ENCODE data around the gene PLD5. TPM values are rescaled to one million over a fixed set of nuclear protein-coding genes. Genes with fewer than 3 reads are reported as not detected.
"Not testable (repeated sequence)": the region's sequence is repeated elsewhere in the genome, so short reads cannot be mapped to it uniquely, and the experiment has no call there.

The PLD5 gene
- total RNA-seq, 5 donors from 2014 or later (not counting 1 experiment from before 2014, with no cell fraction given): not detected

- Mint-ChIP-seq H3K27me3 (peaks cover 4 to 13% of the 10 kb centered on the region in 2 donors), H3K9me3 (no peaks in the 10 kb centered on the region), H3K4me1 (no peaks in the 10 kb centered on the region), H3K4me3 (no peak overlapping the region), H3K36me3 (no peaks in the 10 kb centered on the region), H3K27ac (no peak overlapping the region)
- peaks cover 4% of the 10 kb centered on the region in 2 experiments for H3K27me3 ChIP-seq (replicated peaks in 1 of 2; ENCODE audit: control insufficient read depth in 2 of 2, extremely low read depth in 1 of 2, insufficient read depth in 2 of 2, low read length in 1 of 2)
- no peaks in the 10 kb centered on the region for H3K4me1 ChIP-seq (ENCODE audit: control insufficient read depth in 1 of 2, extremely low read depth in 1 of 2, insufficient read depth in 2 of 2, low read length in 2 of 2)
- no peaks in the 10 kb centered on the region for H3K9me3 ChIP-seq
- DNase-seq (no peak), ATAC-seq (replicated peaks in 1 of 4) (no peak)
- no peak overlapping the region for H3K27ac ChIP-seq (ENCODE audit: low read length)
- ChIA-PET POLR2A (no interaction called here), CTCF (interaction anchor here in 1 of 2 donors (1.2 kb wide), 1 partner anchor 858 kb away, joined by 5 read pairs; no protein-coding TSS in a partner anchor)
- WGBS (ENCODE audit: insufficient coverage): 21% methylated on average over 2 of the region's 4 CpGs
- H3K4me3 ChIP-seq (ENCODE audit: control insufficient read depth in 1 of 2, extremely low read depth in 1 of 2, low read length in 1 of 2): no peak overlapping the region
- H3K36me3 ChIP-seq (ENCODE audit: control insufficient read depth in 2 of 2, extremely low read depth in 1 of 2, insufficient read depth in 1 of 2, low read length in 1 of 2): no peaks in the 10 kb centered on the region
These were observed 55.7 kb downstream of the PLD5 start for GRCh38 chr1:242468784-242469183.

GRCh38 chr1:242467556-242468145 lies 56.8 kb downstream of the PLD5 start:
- Histone ChIP-seq H3K36me3 (ENCODE audit: control insufficient read depth in 2 of 2, extremely low read depth in 1 of 2, insufficient read depth in 1 of 2, low read length in 1 of 2) (no peaks in the 10 kb centered on the region), H3K27me3 (replicated peaks in 1 of 2; ENCODE audit: control insufficient read depth in 2 of 2, extremely low read depth in 1 of 2, insufficient read depth in 2 of 2, low read length in 1 of 2) (peaks cover 4% of the 10 kb centered on the region in 2 experiments), H3K27ac (ENCODE audit: low read length) (no peak overlapping the region), H3K9me3 (no peaks in the 10 kb centered on the region), H3K4me3 (ENCODE audit: control insufficient read depth in 1 of 2, extremely low read depth in 1 of 2, low read length in 1 of 2) (no peak overlapping the region), H3K4me1 (ENCODE audit: control insufficient read depth in 1 of 2, extremely low read depth in 1 of 2, insufficient read depth in 2 of 2, low read length in 2 of 2) (no peaks in the 10 kb centered on the region)
- Mint-ChIP-seq H3K27ac (no peak overlapping the region), H3K36me3 (no peaks in the 10 kb centered on the region), H3K9me3 (no peaks in the 10 kb centered on the region), H3K27me3 (peaks cover 4 to 13% of the 10 kb centered on the region in 2 donors), H3K4me3 (no peak overlapping the region), H3K4me1 (no peaks in the 10 kb centered on the region)
- 0% methylated on average over 1 of the region's 4 CpGs for WGBS (ENCODE audit: insufficient coverage)
- peak in 7 of 35 experiments; percentile 1 to 34 (median 4) for DNase-seq
- CTCF ChIA-PET: interaction anchor here in 1 of 2 donors (1.2 kb wide), 1 partner anchor 859 kb away, joined by 5 read pairs; no protein-coding TSS in a partner anchor
- ATAC-seq (replicated peaks in 1 of 4): no peak
- POLR2A ChIA-PET: no interaction called here

GRCh38 chr1:242462867-242463266 lies 61.6 kb downstream of the PLD5 start:
- POLR2A ChIA-PET: no interaction called here
- ATAC-seq (replicated peaks in 1 of 4): no peak

GRCh38 chr1:242459740-242460139 lies 64.8 kb downstream of the PLD5 start:
- CTCF ChIA-PET; H3K9me3 ChIP-seq; H3K4me3 Mint-ChIP-seq; H3K36me3 ChIP-seq (ENCODE audit: control insufficient read depth in 2 of 2, extremely low read depth in 1 of 2, insufficient read depth in 1 of 2, low read length in 1 of 2); DNase-seq; H3K4me1 Mint-ChIP-seq; H3K4me3 ChIP-seq (ENCODE audit: control insufficient read depth in 1 of 2, extremely low read depth in 1 of 2, low read length in 1 of 2); H3K36me3 Mint-ChIP-seq; H3K27me3 ChIP-seq (replicated peaks in 1 of 2; ENCODE audit: control insufficient read depth in 2 of 2, extremely low read depth in 1 of 2, insufficient read depth in 2 of 2, low read length in 1 of 2); ATAC-seq (replicated peaks in 1 of 4); H3K9me3 Mint-ChIP-seq; H3K27ac ChIP-seq (ENCODE audit: low read length); POLR2A ChIA-PET; H3K4me1 ChIP-seq (ENCODE audit: control insufficient read depth in 1 of 2, extremely low read depth in 1 of 2, insufficient read depth in 2 of 2, low read length in 2 of 2); H3K27ac Mint-ChIP-seq; H3K27me3 Mint-ChIP-seq: not testable (repeated sequence)
- WGBS (ENCODE audit: insufficient coverage): no CpG with 5 or more reads among the region's 5 CpGs

More at GRCh38 chr1:242462867-242463266, 61.6 kb downstream of the PLD5 start:
- no peaks in the 10 kb centered on the region for H3K4me1 ChIP-seq (ENCODE audit: control insufficient read depth in 1 of 2, extremely low read depth in 1 of 2, insufficient read depth in 2 of 2, low read length in 2 of 2)
- H3K27ac ChIP-seq (ENCODE audit: low read length): no peak overlapping the region
- WGBS (ENCODE audit: insufficient coverage): 87% methylated on average over 7 of the region's 7 CpGs
- no peak overlapping the region for H3K4me3 ChIP-seq (ENCODE audit: control insufficient read depth in 1 of 2, extremely low read depth in 1 of 2, low read length in 1 of 2)
- no peaks in the 10 kb centered on the region for H3K9me3 Mint-ChIP-seq
- DNase-seq: no peak
- H3K9me3 ChIP-seq: no peaks in the 10 kb centered on the region
- no peak overlapping the region for H3K4me3 Mint-ChIP-seq
- no peaks in the 10 kb centered on the region for H3K36me3 ChIP-seq (ENCODE audit: control insufficient read depth in 2 of 2, extremely low read depth in 1 of 2, insufficient read depth in 1 of 2, low read length in 1 of 2)
- no peaks in the 10 kb centered on the region for H3K4me1 Mint-ChIP-seq
- H3K36me3 Mint-ChIP-seq: no peaks in the 10 kb centered on the region
- no peak overlapping the region for H3K27ac Mint-ChIP-seq
- CTCF ChIA-PET: no interaction called here
- H3K27me3 ChIP-seq (replicated peaks in 1 of 2; ENCODE audit: control insufficient read depth in 2 of 2, extremely low read depth in 1 of 2, insufficient read depth in 2 of 2, low read length in 1 of 2): peaks cover 0 to 2% of the 10 kb centered on the region in 2 experiments
- peaks cover 4 to 9% of the 10 kb centered on the region in 2 donors for H3K27me3 Mint-ChIP-seq

GRCh38 chr1:242456726-242457269 lies 67.7 kb downstream of the PLD5 start:
- Mint-ChIP-seq H3K4me3 (no peak overlapping the region), H3K9me3 (no peaks in the 10 kb centered on the region), H3K27ac (no peak overlapping the region), H3K4me1 (no peaks in the 10 kb centered on the region), H3K36me3 (no peaks in the 10 kb centered on the region), H3K27me3 (peaks cover 17 to 23% of the 10 kb centered on the region in 2 donors)
- POLR2A ChIA-PET: no interaction called here
- CTCF ChIA-PET: no interaction called here
- whole genome bisulfite sequencing (ENCODE audit: insufficient coverage): 79% methylated on average over 6 of the region's 11 CpGs
- no peak overlapping the region for H3K4me3 ChIP-seq (ENCODE audit: control insufficient read depth in 1 of 2, extremely low read depth in 1 of 2, low read length in 1 of 2)
- H3K36me3 ChIP-seq (ENCODE audit: control insufficient read depth in 2 of 2, extremely low read depth in 1 of 2, insufficient read depth in 1 of 2, low read length in 1 of 2): no peaks in the 10 kb centered on the region
- H3K4me1 ChIP-seq (ENCODE audit: control insufficient read depth in 1 of 2, extremely low read depth in 1 of 2, insufficient read depth in 2 of 2, low read length in 2 of 2): no peaks in the 10 kb centered on the region
- ATAC-seq (replicated peaks in 1 of 4): no peak
- DNase-seq: no peak
- H3K27ac ChIP-seq (ENCODE audit: low read length): no peak overlapping the region
- H3K9me3 ChIP-seq: no peaks in the 10 kb centered on the region
- peaks cover 0 to 13% of the 10 kb centered on the region in 2 experiments for H3K27me3 ChIP-seq (replicated peaks in 1 of 2; ENCODE audit: control insufficient read depth in 2 of 2, extremely low read depth in 1 of 2, insufficient read depth in 2 of 2, low read length in 1 of 2)

- Histone ChIP-seq H3K9me3 (no peaks in the 10 kb centered on the region), H3K4me3 (ENCODE audit: control insufficient read depth in 1 of 2, extremely low read depth in 1 of 2, low read length in 1 of 2) (no peak overlapping the region), H3K27me3 (replicated peaks in 1 of 2; ENCODE audit: control insufficient read depth in 2 of 2, extremely low read depth in 1 of 2, insufficient read depth in 2 of 2, low read length in 1 of 2) (peaks cover 0 to 16% of the 10 kb centered on the region in 2 experiments), H3K4me1 (ENCODE audit: control insufficient read depth in 1 of 2, extremely low read depth in 1 of 2, insufficient read depth in 2 of 2, low read length in 2 of 2) (no peaks in the 10 kb centered on the region), H3K36me3 (ENCODE audit: control insufficient read depth in 2 of 2, extremely low read depth in 1 of 2, insufficient read depth in 1 of 2, low read length in 1 of 2) (no peaks in the 10 kb centered on the region), H3K27ac (ENCODE audit: low read length) (no peak overlapping the region)
- no CpG with 5 or more reads among the region's 1 CpG for WGBS (ENCODE audit: insufficient coverage)
- H3K36me3 Mint-ChIP-seq: no peaks in the 10 kb centered on the region
- H3K27ac Mint-ChIP-seq: no peak overlapping the region
- H3K9me3 Mint-ChIP-seq: no peaks in the 10 kb centered on the region
- ATAC-seq (replicated peaks in 1 of 4): no peak
- ChIA-PET POLR2A (no interaction called here), CTCF (interaction anchor here (0.5 to 1.4 kb wide), 3 partner anchors 848 to 870 kb away, joined by 3 to 5 read pairs (median 3); no protein-coding TSS in a partner anchor)
- H3K4me3 Mint-ChIP-seq: no peak overlapping the region
- no peaks in the 10 kb centered on the region for H3K4me1 Mint-ChIP-seq
- no peak for DNase-seq
- H3K27me3 Mint-ChIP-seq: peaks cover 19 to 32% of the 10 kb centered on the region in 2 donors
These were observed 69.5 kb downstream of the PLD5 start for GRCh38 chr1:242455052-242455361.

Data from T-cell (primary cell).